Measurements from ENCODE around the gene RPS6KA2. TPM values are rescaled to one million over a fixed set of nuclear protein-coding genes. Genes with fewer than 3 reads are reported as not detected.

The RPS6KA2 gene
- total RNA-seq, 3 donors from 2014 or later (not counting 1 experiment from before 2014, with no cell fraction given), result 2.8 to 4.5 (median 2.9) TPM

DNA sequence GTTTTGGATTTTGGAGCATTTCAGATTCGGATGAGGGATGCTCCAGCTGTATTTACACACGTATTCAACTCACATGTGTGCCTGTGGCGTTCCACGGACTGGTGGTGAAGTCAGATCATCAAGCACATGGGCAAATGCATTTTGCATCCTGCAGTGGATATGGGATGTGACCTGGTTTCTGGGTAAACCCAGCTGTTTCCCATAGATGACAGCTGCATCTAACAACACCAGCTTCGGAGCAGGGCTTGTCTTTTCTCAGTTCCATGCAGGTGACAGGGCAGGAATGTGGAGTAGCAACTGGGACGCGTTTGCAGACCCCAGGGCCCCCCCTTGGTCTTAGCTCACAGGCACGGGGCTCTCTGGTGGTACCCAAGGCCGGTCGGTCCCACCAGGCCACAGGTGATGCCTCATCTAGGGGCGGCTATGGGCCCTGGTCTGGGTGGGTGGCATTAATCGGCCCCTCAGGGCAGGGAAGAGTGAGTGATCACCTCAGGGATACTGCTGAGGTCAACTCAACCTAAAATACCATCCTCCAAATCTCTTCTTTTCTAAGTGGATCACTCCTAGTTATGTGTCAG lies 123.8 kb downstream of the RPS6KA2 start:
- Histone ChIP-seq H3K36me3 (ENCODE audit: control insufficient read depth, insufficient read depth, low read length) (no peaks in the 10 kb centered on the region), H3K27me3 (ENCODE audit: control insufficient read depth, insufficient read depth, low read length) (no peaks in the 10 kb centered on the region), H3K9me3 (ENCODE audit: control insufficient read depth, insufficient read depth, low read length) (no peaks in the 10 kb centered on the region), H3K4me1 (ENCODE audit: control insufficient read depth, insufficient read depth, low read length) (no peaks in the 10 kb centered on the region), H3K4me3 (ENCODE audit: low read length) (no peak overlapping the region), H3K27ac (ENCODE audit: low read length) (no peak overlapping the region)
- ATAC-seq (no peak), DNase-seq (no peak)
- 96% methylated on average over 12 of the region's 12 CpGs for WGBS (ENCODE audit: insufficient coverage)
- TF ChIP-seq, protein P1, sequence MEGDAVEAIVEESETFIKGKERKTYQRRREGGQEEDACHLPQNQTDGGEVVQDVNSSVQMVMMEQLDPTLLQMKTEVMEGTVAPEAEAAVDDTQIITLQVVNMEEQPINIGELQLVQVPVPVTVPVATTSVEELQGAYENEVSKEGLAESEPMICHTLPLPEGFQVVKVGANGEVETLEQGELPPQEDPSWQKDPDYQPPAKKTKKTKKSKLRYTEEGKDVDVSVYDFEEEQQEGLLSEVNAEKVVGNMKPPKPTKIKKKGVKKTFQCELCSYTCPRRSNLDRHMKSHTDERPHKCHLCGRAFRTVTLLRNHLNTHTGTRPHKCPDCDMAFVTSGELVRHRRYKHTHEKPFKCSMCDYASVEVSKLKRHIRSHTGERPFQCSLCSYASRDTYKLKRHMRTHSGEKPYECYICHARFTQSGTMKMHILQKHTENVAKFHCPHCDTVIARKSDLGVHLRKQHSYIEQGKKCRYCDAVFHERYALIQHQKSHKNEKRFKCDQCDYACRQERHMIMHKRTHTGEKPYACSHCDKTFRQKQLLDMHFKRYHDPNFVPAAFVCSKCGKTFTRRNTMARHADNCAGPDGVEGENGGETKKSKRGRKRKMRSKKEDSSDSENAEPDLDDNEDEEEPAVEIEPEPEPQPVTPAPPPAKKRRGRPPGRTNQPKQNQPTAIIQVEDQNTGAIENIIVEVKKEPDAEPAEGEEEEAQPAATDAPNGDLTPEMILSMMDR (IDR thresholded peaks at IDR 0.05), result no peak
- no peaks in the 10 kb centered on the region for H3K36me3 Mint-ChIP-seq
- H3K9me3 Mint-ChIP-seq, result no peaks in the 10 kb centered on the region
- peaks cover 0 to 3% of the 10 kb centered on the region in 2 donors for H3K4me1 Mint-ChIP-seq
- no peak overlapping the region for H3K27ac Mint-ChIP-seq
- intact Hi-C loops (cut with micrococcal nuclease), result no loop called here
- H3K4me3 Mint-ChIP-seq, result no peak overlapping the region
- H3K27me3 Mint-ChIP-seq (ENCODE audit: low read depth in 2 of 2), result no peaks in the 10 kb centered on the region

DNA sequence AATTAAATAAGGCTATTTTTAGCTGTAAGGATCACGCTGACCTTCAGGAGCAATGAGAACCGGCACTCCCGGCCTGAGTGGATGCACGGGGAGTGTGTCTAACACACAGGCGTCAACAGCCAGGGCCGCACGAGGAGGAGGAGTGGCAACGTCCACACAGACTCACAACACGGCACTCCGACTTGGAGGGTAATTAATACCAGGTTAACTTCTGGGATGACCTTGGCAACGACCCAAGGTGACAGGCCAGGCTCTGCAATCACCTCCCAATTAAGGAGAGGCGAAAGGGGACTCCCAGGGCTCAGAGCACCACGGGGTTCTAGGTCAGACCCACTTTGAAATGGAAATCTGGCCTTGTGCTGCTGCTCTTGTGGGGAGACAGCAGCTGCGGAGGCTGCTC lies 124.6 kb downstream of the RPS6KA2 start:
- Histone ChIP-seq H3K9me3 (ENCODE audit: control insufficient read depth, insufficient read depth, low read length) (no peaks in the 10 kb centered on the region), H3K27ac (ENCODE audit: low read length) (no peak overlapping the region), H3K27me3 (ENCODE audit: control insufficient read depth, insufficient read depth, low read length) (no peaks in the 10 kb centered on the region), H3K4me3 (ENCODE audit: low read length) (no peak overlapping the region), H3K36me3 (ENCODE audit: control insufficient read depth, insufficient read depth, low read length) (no peaks in the 10 kb centered on the region), H3K4me1 (ENCODE audit: control insufficient read depth, insufficient read depth, low read length) (no peaks in the 10 kb centered on the region)
- no peaks in the 10 kb centered on the region for H3K36me3 Mint-ChIP-seq
- peaks cover 0 to 1% of the 10 kb centered on the region in 2 donors for H3K4me1 Mint-ChIP-seq
- ATAC-seq (no peak), DNase-seq (no peak)
- H3K4me3 Mint-ChIP-seq, result no peak overlapping the region
- TF ChIP-seq, protein P1 (IDR thresholded peaks at IDR 0.05), result no peak
- intact Hi-C loops (cut with micrococcal nuclease), result no loop called here
- H3K27ac Mint-ChIP-seq, result no peak overlapping the region
- no peaks in the 10 kb centered on the region for H3K9me3 Mint-ChIP-seq
- 92% methylated on average over 14 of the region's 14 CpGs for WGBS (ENCODE audit: insufficient coverage)
- no peaks in the 10 kb centered on the region for H3K27me3 Mint-ChIP-seq (ENCODE audit: low read depth in 2 of 2)

- no peaks in the 10 kb centered on the region for H3K36me3 Mint-ChIP-seq
- no peaks in the 10 kb centered on the region for H3K4me1 Mint-ChIP-seq
- ATAC-seq (no peak), DNase-seq (no peak)
- no peaks in the 10 kb centered on the region for H3K36me3 ChIP-seq (ENCODE audit: control insufficient read depth, insufficient read depth, low read length)
- no peaks in the 10 kb centered on the region for H3K9me3 ChIP-seq (ENCODE audit: control insufficient read depth, insufficient read depth, low read length)
- no peak overlapping the region for H3K27ac Mint-ChIP-seq
- H3K4me3 ChIP-seq (ENCODE audit: low read length), result no peak overlapping the region
- TF ChIP-seq, protein P1 (IDR thresholded peaks at IDR 0.05), result no peak
- H3K27me3 ChIP-seq (ENCODE audit: control insufficient read depth, insufficient read depth, low read length), result no peaks in the 10 kb centered on the region
- H3K27ac ChIP-seq (ENCODE audit: low read length), result no peak overlapping the region
- no peaks in the 10 kb centered on the region for H3K27me3 Mint-ChIP-seq (ENCODE audit: low read depth in 2 of 2)
- 95% methylated on average over 14 of the region's 14 CpGs for WGBS (ENCODE audit: insufficient coverage)
- intact Hi-C loops (cut with micrococcal nuclease), result no loop called here
- H3K4me3 Mint-ChIP-seq, result no peak overlapping the region
- H3K4me1 ChIP-seq (ENCODE audit: control insufficient read depth, insufficient read depth, low read length), result no peaks in the 10 kb centered on the region
- H3K9me3 Mint-ChIP-seq, result no peaks in the 10 kb centered on the region
Measured at GRCh38 chr6:166501246-166501645, 125.8 kb downstream of the RPS6KA2 start.

- H3K27me3 Mint-ChIP-seq (ENCODE audit: low read depth in 2 of 2), result no peaks in the 10 kb centered on the region
- WGBS (ENCODE audit: insufficient coverage), result 81% methylated on average over 7 of the region's 7 CpGs
- Histone ChIP-seq H3K36me3 (ENCODE audit: control insufficient read depth, insufficient read depth, low read length) (no peaks in the 10 kb centered on the region), H3K27ac (ENCODE audit: low read length) (no peak overlapping the region), H3K27me3 (ENCODE audit: control insufficient read depth, insufficient read depth, low read length) (no peaks in the 10 kb centered on the region), H3K4me3 (ENCODE audit: low read length) (no peak overlapping the region), H3K4me1 (ENCODE audit: control insufficient read depth, insufficient read depth, low read length) (no peaks in the 10 kb centered on the region), H3K9me3 (ENCODE audit: control insufficient read depth, insufficient read depth, low read length) (no peaks in the 10 kb centered on the region)
- ATAC-seq, result no peak
- no peak for DNase-seq
- H3K36me3 Mint-ChIP-seq, result no peaks in the 10 kb centered on the region
- no peaks in the 10 kb centered on the region for H3K4me1 Mint-ChIP-seq
- no peak overlapping the region for H3K4me3 Mint-ChIP-seq
- intact Hi-C loops (cut with micrococcal nuclease), result no loop called here
- no peaks in the 10 kb centered on the region for H3K9me3 Mint-ChIP-seq
- TF ChIP-seq, protein P1 (IDR thresholded peaks at IDR 0.05), result no peak
- no peak overlapping the region for H3K27ac Mint-ChIP-seq
Measured at GRCh38 chr6:166500246-166500645, 126.8 kb downstream of the RPS6KA2 start.

All from natural killer cell (primary cell).